Testis (tissue), 2 donors: ENCODE results near the gene CHRNA9.

Experiments used
- CTCF ChIP-seq, 3 experiments: fragments of 450-650 bp in 2 of 3; fragments of 200-600 bp in 1 of 3; sonication (generic) in 1 of 3; IDR thresholded peaks; one replicate each; pipeline ENCODE4 v1.5.1; 2016 to 2019; ENCODE audit warnings: antibody characterized with exemption in 3 of 3, mild to moderate bottlenecking in 2 of 3, moderate library complexity in 1 of 3
- POLR2A ChIP-seq: fragments of 450-650 bp; IDR thresholded peaks from one replicate; pipeline ENCODE4 v1.6.1; 2017; ENCODE audit warnings: antibody characterized with exemption, mild to moderate bottlenecking, moderate library complexity

GRCh38 chr4:40401096-40401495, 66.0 kb downstream of the CHRNA9 start:
- TF ChIP-seq CTCF (IDR thresholded peaks at IDR 0.05) = no peak
- TF ChIP-seq POLR2A = no peak
